ENCODE results near the gene GLRA3.

- TF ChIP-seq RAD21 (IDR thresholded peaks at IDR 0.05; ENCODE audit: low read depth) (no peak), TEAD4 (IDR thresholded peaks at IDR 0.05) (no peak), MAX (IDR thresholded peaks at IDR 0.05) (no peak), TAF1 (IDR thresholded peaks at IDR 0.05; ENCODE audit: low read depth) (no peak), CREB1 (IDR thresholded peaks at IDR 0.05; ENCODE audit: low read depth) (no peak)
- TF ChIP-seq, protein P1, sequence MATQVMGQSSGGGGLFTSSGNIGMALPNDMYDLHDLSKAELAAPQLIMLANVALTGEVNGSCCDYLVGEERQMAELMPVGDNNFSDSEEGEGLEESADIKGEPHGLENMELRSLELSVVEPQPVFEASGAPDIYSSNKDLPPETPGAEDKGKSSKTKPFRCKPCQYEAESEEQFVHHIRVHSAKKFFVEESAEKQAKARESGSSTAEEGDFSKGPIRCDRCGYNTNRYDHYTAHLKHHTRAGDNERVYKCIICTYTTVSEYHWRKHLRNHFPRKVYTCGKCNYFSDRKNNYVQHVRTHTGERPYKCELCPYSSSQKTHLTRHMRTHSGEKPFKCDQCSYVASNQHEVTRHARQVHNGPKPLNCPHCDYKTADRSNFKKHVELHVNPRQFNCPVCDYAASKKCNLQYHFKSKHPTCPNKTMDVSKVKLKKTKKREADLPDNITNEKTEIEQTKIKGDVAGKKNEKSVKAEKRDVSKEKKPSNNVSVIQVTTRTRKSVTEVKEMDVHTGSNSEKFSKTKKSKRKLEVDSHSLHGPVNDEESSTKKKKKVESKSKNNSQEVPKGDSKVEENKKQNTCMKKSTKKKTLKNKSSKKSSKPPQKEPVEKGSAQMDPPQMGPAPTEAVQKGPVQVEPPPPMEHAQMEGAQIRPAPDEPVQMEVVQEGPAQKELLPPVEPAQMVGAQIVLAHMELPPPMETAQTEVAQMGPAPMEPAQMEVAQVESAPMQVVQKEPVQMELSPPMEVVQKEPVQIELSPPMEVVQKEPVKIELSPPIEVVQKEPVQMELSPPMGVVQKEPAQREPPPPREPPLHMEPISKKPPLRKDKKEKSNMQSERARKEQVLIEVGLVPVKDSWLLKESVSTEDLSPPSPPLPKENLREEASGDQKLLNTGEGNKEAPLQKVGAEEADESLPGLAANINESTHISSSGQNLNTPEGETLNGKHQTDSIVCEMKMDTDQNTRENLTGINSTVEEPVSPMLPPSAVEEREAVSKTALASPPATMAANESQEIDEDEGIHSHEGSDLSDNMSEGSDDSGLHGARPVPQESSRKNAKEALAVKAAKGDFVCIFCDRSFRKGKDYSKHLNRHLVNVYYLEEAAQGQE (IDR thresholded peaks at IDR 0.05; ENCODE audit: low read depth) = no peak
Measured at GRCh38 chr4:174713181-174713580, 115.9 kb downstream of the GLRA3 start.

Measured in Ishikawa (cell line).